GM12865 (cell line): ENCODE data around the gene WNT1.

Experiments
- DNase-seq: peaks from one replicate; pipeline ENCODE4 v3.0.0; 2010; ENCODE audit warnings: low read depth
- H3K4me3 ChIP-seq: 2 replicates; pipeline ENCODE4 v1.5.1; 2011; ENCODE audit warnings: mild to moderate bottlenecking, low read depth, low read length, control low read depth
- TF ChIP-seq, protein P1 (sequence below): IDR thresholded peaks from 2 replicates; pipeline ENCODE4 v1.5.1; 2011; ENCODE audit warnings: low read length, control low read depth, low read depth, inconsistent platforms; ENCODE audit not compliant: insufficient read depth; ENCODE audit errors: missing control alignments

WNT1 gene

DNA sequence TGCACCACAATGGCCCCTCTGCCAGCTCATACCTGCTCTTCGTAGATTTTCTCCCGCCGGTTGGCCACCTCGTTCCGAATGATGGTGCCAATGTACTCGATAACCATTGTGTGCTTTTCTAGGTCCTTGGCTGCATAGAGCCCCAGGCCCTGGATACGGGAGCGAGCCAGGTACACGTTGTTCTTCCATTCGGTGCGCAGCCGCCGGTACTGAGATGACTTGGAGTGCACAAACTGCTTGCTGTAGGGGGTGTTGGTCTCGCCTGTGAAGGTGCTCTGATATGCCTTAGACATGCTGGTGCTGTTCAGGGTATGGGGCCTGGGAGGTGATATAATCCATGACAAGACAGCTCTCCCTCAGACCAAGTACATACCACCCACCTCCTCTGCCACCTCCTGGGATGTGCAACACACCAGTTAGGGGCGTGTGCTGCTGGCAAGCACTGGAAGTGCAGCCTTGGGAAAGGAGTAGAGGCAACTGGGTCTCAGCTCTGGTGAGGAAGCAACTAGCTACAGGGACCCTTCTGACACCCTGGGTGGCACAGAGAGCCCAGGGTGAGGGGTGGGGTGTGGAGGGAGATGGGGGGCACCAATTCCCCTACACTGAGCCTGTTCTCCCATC, 44.5 kb downstream of the WNT1 start:
- H3K4me3 ChIP-seq: no peak overlapping the region
- TF ChIP-seq, protein P1, sequence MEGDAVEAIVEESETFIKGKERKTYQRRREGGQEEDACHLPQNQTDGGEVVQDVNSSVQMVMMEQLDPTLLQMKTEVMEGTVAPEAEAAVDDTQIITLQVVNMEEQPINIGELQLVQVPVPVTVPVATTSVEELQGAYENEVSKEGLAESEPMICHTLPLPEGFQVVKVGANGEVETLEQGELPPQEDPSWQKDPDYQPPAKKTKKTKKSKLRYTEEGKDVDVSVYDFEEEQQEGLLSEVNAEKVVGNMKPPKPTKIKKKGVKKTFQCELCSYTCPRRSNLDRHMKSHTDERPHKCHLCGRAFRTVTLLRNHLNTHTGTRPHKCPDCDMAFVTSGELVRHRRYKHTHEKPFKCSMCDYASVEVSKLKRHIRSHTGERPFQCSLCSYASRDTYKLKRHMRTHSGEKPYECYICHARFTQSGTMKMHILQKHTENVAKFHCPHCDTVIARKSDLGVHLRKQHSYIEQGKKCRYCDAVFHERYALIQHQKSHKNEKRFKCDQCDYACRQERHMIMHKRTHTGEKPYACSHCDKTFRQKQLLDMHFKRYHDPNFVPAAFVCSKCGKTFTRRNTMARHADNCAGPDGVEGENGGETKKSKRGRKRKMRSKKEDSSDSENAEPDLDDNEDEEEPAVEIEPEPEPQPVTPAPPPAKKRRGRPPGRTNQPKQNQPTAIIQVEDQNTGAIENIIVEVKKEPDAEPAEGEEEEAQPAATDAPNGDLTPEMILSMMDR: no peak
- no peak for DNase-seq

GRCh38 chr12:49023812-49024211, 45.7 kb downstream of the WNT1 start:
- TF ChIP-seq, protein P1: no peak

DNA sequence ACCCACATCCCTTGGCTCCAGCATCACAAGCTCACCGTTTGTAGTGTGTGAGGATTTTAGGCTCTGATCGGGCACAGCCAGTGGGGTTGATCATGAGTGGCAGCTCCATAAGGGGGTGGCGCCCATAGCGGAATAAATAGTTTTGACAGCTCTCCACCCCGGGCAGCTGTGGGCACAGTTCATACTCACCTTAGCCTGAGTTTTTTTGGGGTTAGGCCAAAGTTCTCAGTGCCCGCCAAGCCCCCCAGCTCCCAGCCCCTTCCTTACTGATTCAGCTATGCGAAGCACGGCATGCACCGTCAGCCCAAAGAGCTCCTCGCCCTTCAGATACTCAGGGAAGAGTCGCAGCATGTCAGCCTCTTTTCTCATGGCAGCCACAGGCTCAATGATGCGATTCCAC, 46.4 kb downstream of the WNT1 start:
- DNase-seq: no peak
- no peak overlapping the region for H3K4me3 ChIP-seq
- TF ChIP-seq, protein P1: no peak

More at GRCh38 chr12:49023812-49024211, 45.7 kb downstream of the WNT1 start:
- no peak overlapping the region for H3K4me3 ChIP-seq
- DNase-seq: no peak

- no peak for DNase-seq
- no peak overlapping the region for H3K4me3 ChIP-seq
- TF ChIP-seq, protein P1: no peak
Observed at GRCh38 chr12:49025463-49025862, 47.3 kb downstream of the WNT1 start.

DNA sequence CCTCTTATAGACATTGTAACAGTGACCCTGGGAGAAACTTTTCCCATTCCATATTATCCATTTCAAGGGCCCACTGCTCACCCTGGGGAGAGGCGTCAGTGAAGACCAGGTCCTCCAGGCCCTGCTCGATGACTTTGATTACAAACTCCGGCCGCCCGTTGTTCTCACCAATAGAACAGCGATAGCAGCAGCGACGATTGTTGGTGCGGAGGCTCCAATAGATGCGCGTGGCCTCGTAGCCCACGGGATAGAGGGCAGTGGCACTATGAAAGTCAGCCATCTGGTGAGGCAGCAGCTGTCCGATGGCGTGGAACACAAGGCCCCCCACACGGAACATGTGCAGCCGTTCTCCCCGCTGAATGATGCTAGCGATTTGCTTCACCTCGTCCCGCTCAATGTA, 48.0 kb downstream of the WNT1 start:
- TF ChIP-seq, protein P1: no peak
- H3K4me3 ChIP-seq: no peak overlapping the region
- no peak for DNase-seq

GRCh38 chr12:49026678-49027480, 48.8 kb downstream of the WNT1 start:
- no peak for DNase-seq
- H3K4me3 ChIP-seq: no peak overlapping the region
- TF ChIP-seq, protein P1: no peak
